Measurements from ENCODE around the gene RBM20.

Gene RBM20

GRCh38 chr10:110681023-110681681, 37.0 kb downstream of the RBM20 start:
- DNase-seq (ENCODE audit: low read depth) = no peak
- H3K4me3 ChIP-seq (ENCODE audit: low read length) = no peak overlapping the region
- TF ChIP-seq, protein P1, sequence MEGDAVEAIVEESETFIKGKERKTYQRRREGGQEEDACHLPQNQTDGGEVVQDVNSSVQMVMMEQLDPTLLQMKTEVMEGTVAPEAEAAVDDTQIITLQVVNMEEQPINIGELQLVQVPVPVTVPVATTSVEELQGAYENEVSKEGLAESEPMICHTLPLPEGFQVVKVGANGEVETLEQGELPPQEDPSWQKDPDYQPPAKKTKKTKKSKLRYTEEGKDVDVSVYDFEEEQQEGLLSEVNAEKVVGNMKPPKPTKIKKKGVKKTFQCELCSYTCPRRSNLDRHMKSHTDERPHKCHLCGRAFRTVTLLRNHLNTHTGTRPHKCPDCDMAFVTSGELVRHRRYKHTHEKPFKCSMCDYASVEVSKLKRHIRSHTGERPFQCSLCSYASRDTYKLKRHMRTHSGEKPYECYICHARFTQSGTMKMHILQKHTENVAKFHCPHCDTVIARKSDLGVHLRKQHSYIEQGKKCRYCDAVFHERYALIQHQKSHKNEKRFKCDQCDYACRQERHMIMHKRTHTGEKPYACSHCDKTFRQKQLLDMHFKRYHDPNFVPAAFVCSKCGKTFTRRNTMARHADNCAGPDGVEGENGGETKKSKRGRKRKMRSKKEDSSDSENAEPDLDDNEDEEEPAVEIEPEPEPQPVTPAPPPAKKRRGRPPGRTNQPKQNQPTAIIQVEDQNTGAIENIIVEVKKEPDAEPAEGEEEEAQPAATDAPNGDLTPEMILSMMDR (conservative IDR thresholded peaks at IDR 0.05; ENCODE audit: low read depth, low read length) = peak; percentile 88

- TF ChIP-seq, protein P1 (conservative IDR thresholded peaks at IDR 0.05; ENCODE audit: low read depth, low read length) = no peak
- DNase-seq (ENCODE audit: low read depth) = no peak
- H3K4me3 ChIP-seq (ENCODE audit: low read length) = no peak overlapping the region
These were observed 38.2 kb downstream of the RBM20 start for GRCh38 chr10:110682348-110682747.

GRCh38 chr10:110684800-110685446, 40.8 kb downstream of the RBM20 start:
- TF ChIP-seq, protein P1 (conservative IDR thresholded peaks at IDR 0.05; ENCODE audit: low read depth, low read length) = no peak
- no peak for DNase-seq (ENCODE audit: low read depth)
- no peak overlapping the region for H3K4me3 ChIP-seq (ENCODE audit: low read length)

GRCh38 chr10:110686047-110686446, 41.9 kb downstream of the RBM20 start:
- DNase-seq (ENCODE audit: low read depth) = no peak
- TF ChIP-seq, protein P1 (conservative IDR thresholded peaks at IDR 0.05; ENCODE audit: low read depth, low read length) = no peak
- H3K4me3 ChIP-seq (ENCODE audit: low read length) = no peak overlapping the region

- TF ChIP-seq, protein P1 (conservative IDR thresholded peaks at IDR 0.05; ENCODE audit: low read depth, low read length) = no peak
- no peak overlapping the region for H3K4me3 ChIP-seq (ENCODE audit: low read length)
- DNase-seq (ENCODE audit: low read depth) = no peak
These were observed 42.8 kb downstream of the RBM20 start for GRCh38 chr10:110686949-110687348.

DNA sequence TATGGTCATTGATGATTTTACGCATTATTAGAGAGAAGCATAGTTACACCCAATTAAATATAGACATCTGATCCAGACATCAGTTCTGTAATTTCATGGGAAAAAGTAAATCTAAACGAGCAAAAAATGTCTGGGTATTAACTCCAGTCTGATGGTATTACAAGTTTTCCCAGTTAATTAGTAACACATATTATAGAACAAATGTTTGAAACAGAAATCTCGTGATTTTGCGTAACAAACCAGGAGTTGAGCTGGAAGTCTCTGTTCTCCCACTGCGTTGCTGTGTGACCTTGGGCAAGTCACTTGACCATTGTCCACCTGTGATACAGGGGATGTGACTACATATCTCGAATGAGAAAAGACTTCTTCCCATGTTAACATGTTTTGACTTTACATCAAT, 43.3 kb downstream of the RBM20 start:
- DNase-seq (ENCODE audit: low read depth) = no peak
- TF ChIP-seq, protein P1 (conservative IDR thresholded peaks at IDR 0.05; ENCODE audit: low read depth, low read length) = no peak

GRCh38 chr10:110691139-110691538, 47.0 kb downstream of the RBM20 start:
- no peak for DNase-seq (ENCODE audit: low read depth)
- no peak overlapping the region for H3K4me3 ChIP-seq (ENCODE audit: low read length)
- TF ChIP-seq, protein P1 (conservative IDR thresholded peaks at IDR 0.05; ENCODE audit: low read depth, low read length) = no peak

More for the DNA sequence above, 43.3 kb downstream of the RBM20 start:
- H3K4me3 ChIP-seq (ENCODE audit: low read length) = no peak overlapping the region

Measured in retinal pigment epithelial cell (primary cell).